ENCODE results near the gene LRRC73. TPM values are rescaled to one million over a fixed set of nuclear protein-coding genes. Genes with fewer than 3 reads are reported as not detected.

LRRC73 gene
- total and polyA plus RNA-seq, 9 of the 15 experiments (the other 6 are each of a cell fraction or from before 2014, with no cell fraction given) = 0.07 to 0.55 (median 0.16) TPM; not detected in 3

DNA sequence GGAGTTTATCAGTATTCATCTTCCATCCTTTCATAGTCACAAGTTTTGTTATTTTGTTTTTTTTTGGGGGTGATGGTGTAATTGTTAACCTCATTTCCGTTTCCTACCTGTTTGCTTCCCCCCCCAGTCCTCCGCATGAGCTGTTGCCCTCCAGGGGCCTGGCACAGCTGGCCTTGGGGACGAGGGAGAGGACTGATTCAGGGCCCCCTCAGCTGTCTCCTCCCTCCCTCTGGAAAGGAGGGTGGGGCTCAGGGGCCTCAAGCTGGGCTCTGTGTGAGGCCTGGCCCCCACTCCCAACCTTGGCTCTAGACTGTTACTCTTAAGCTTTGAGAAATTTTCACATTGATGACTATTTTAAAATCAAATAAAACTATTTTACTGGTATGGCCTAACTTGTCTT, 4.0 kb downstream of the LRRC73 start (continued):
- TF ChIP-seq ELK1 (CRISPR knock-in tag; IDR thresholded peaks at IDR 0.05) (no peak), BCL6 (CRISPR knock-in tag; IDR thresholded peaks at IDR 0.05) (no peak), ETS2 (tag; IDR thresholded peaks at IDR 0.05; ENCODE audit: borderline replicate concordance, poor library complexity, severe bottlenecking) (no peak), ZC3H4 (CRISPR knock-in tag; IDR thresholded peaks at IDR 0.05; ENCODE audit: borderline replicate concordance) (no peak), MAFF (IDR thresholded peaks at IDR 0.05; ENCODE audit: low read length) (no peak), RBM39 (optimal IDR thresholded peaks at IDR 0.05; ENCODE audit: low read depth, low read length) (no peak)

- H4K20me1 ChIP-seq (replicated peaks; ENCODE audit: control insufficient read depth, insufficient read depth, low read length) = peaks cover 12% of the 10 kb centered on the region; the same call in 1 of the 2 replicates
- no peak for TF ChIP-seq SNIP1 (IDR thresholded peaks at IDR 0.05; ENCODE audit: low read depth)
- 0 out of 6 replicates have a peak, but pooled peaks of 1 of the 3 experiments have one; percentile 4 for TF ChIP-seq CTCF (IDR thresholded peaks at IDR 0.05 in 2 of 3, conservative IDR thresholded peaks at IDR 0.05 in 1 of 3; ENCODE audit: insufficient read depth in 2 of 3, low read depth in 1 of 3, low read length in 3 of 3)
- ATAC-seq (no peak), DNase-seq (ENCODE audit: extremely low read depth in 1 of 4, low spot score in 3 of 4) (no peak), FAIRE-seq (no peak)
- H3K9me3 ChIP-seq (replicated peaks; ENCODE audit: control insufficient read depth, insufficient read depth, low read depth, low read length) = no peaks in the 10 kb centered on the region
- peaks cover 51% of the 10 kb centered on the region; the same call in 2 of the 3 replicates for H3K36me3 ChIP-seq (ENCODE audit: control insufficient read depth, insufficient read depth, low read length)
- H2AFZ ChIP-seq (ENCODE audit: low read depth, low read length) = no peak overlapping the region
- in situ Hi-C loops (cut with MboI) = no loop called here
- WGBS (ENCODE audit: insufficient coverage, low coverage, missing lambda C conversion rate) = 71% methylated on average over 6 of the region's 6 CpGs
- no peak overlapping the region for H3K4me3 ChIP-seq
- ChIA-PET POLR2A (interaction anchor here (0.7 to 6.2 kb wide), 5 partner anchors 11 to 242 kb away, joined by 4 to 54 read pairs (median 7); partner anchors contain the start of genes POLR1C and YIPF3), CTCF (ENCODE audit: low intra/inter-chr PET ratio) (interaction anchor here (1.2 to 1.7 kb wide), 2 partner anchors 50 to 240 kb away, joined by 3 to 6 read pairs; partner anchors contain the start of gene DLK2)
- H3K27ac ChIP-seq (ENCODE audit: extremely low read depth, low read depth, low read length) = no peak overlapping the region
- peaks cover 10 to 42% of the 10 kb centered on the region in 2 experiments; a peak in 4 of 5 replicates for H3K4me1 ChIP-seq (replicated peaks in 1 of 2; ENCODE audit: control insufficient read depth in 2 of 2, insufficient read depth in 2 of 2, low read length in 2 of 2)
- H3K27me3 ChIP-seq (ENCODE audit: control insufficient read depth in 2 of 2, insufficient read depth in 2 of 2, low read length in 2 of 2) = peaks cover 0 to 6% of the 10 kb centered on the region in 2 experiments; a peak in 2 of 5 replicates
- intact Hi-C loops (cut with micrococcal nuclease) = loop anchor here (1.0 to 2.0 kb wide), 3 partner anchors 51 to 605 kb away; partner anchors contain the start of gene DLK2
- H3K9ac ChIP-seq (ENCODE audit: insufficient read depth in 1 of 2, low read depth in 2 of 2, low read length in 2 of 2) = no peak overlapping the region
- no TSS peak for BruUV-seq (replicated peaks)
- H3K9me1 ChIP-seq (ENCODE audit: control insufficient read depth, insufficient read depth, low read length) = peaks cover 4% of the 10 kb centered on the region
- no peak overlapping the region for H3K4me2 ChIP-seq (ENCODE audit: insufficient read depth, low read length)
- H3K79me2 ChIP-seq (ENCODE audit: control insufficient read depth, insufficient read depth, low read length) = no peaks in the 10 kb centered on the region
Measured at GRCh38 chr6:43505718-43506117, 4.4 kb downstream of the LRRC73 start.

Measured in K562 (cell line).